Right cardiac atrium (tissue), 5 donors: ENCODE results near the gene TSHZ2. TPM values are rescaled to one million over a fixed set of nuclear protein-coding genes. Genes with fewer than 3 reads are reported as not detected.
A peak's percentile ranks its signal among the peaks of the same experiment; 100 is the strongest.

Source experiments
- ATAC-seq, 2 donors: fragments of 200-7000 bp; cut with Tn5 transposase; one replicate each; pipeline versions ENCODE4 v1.8.0 to v1.9.1; 2020; ENCODE audit warnings: moderate library complexity in 2 of 2, mild to moderate bottlenecking in 1 of 2
- DNase-seq, 3 donors: peaks; one replicate each; pipeline ENCODE4 v3.0.0-alpha.2; 2020
- H3K27ac ChIP-seq: one replicate; pipeline ENCODE4 v1.5.1; 2013; ENCODE audit warnings: mild to moderate bottlenecking, low read length, control low read depth, moderate library complexity
- H3K27me3 ChIP-seq: one replicate; pipeline ENCODE4 v1.6.1; 2013; ENCODE audit not compliant: control insufficient read depth, insufficient read depth
- H3K4me1 ChIP-seq: one replicate; pipeline ENCODE4 v1.6.1; 2013; ENCODE audit warnings: low read length; ENCODE audit not compliant: control insufficient read depth, insufficient read depth
- H3K4me3 ChIP-seq: one replicate; pipeline ENCODE4 v1.5.1; 2013; ENCODE audit warnings: low read length, control low read depth
- H3K9me3 ChIP-seq: one replicate; pipeline ENCODE4 v1.6.1; 2013; ENCODE audit warnings: low read length; ENCODE audit not compliant: control insufficient read depth
- WGBS: extraction: QIAGEN DNeasy Blood & Tissue Kit; methylation state at CpG from one replicate; pipeline ENCODE4 v1.1.7; 2013; 5-methylcytosine and 5-hydroxymethylcytosine counted together
- intact Hi-C, 4 donors: fragments of 100-400 bp; cut with DNase I; formaldehyde crosslinking; loops; one replicate each; pipeline versions ENCODE4 v1.11.0 to v1.14.0; 2022 to 2023
- polyA plus RNA-seq: library from polyadenylated mRNA; stranded (reverse); fragments of 200-250 nt; gene quantifications from one replicate; pipeline ENCODE4 v1.2.3, GENCODE V29; 2013
- total RNA-seq, 4 donors: library from RNA; stranded (reverse); fragmentation: NEBNext Ultra II Directional; extraction: Animal tissue kit (Norgen Biotek cat#: 25700); gene quantifications; one replicate each; pipeline ENCODE4 v1.2.1, GENCODE V29; 2021
- donor health status: healthy with polysubstance abuse.
- donor health status: DM: no; HTN: yes; CAD: no.
- donor health status: DM: no; HTN: no; CAD: no.
- donor health status: DM: no; HTN: yes; CAD: no; lungs with severe emphysema.
- donor health status: DM: yes; HTN: yes; CAD: no.

The TSHZ2 gene
- total and polyA plus RNA-seq, 5 donors: 2.3 to 8.9 (median 6.9) TPM

GRCh38 chr20:53191957-53192356, 219.8 kb downstream of the TSHZ2 start:
- intact Hi-C loops: no loop called here
- ATAC-seq (no peak), DNase-seq (no peak)
- no peak overlapping the region for H3K4me3 ChIP-seq
- 92% methylated on average over 2 of the region's 2 CpGs for WGBS
- H3K9me3 ChIP-seq: no peaks in the 10 kb centered on the region
- no peaks in the 10 kb centered on the region for H3K4me1 ChIP-seq
- H3K27me3 ChIP-seq: no peaks in the 10 kb centered on the region
- H3K27ac ChIP-seq: no peak overlapping the region

- Histone ChIP-seq H3K27ac (no peak overlapping the region), H3K9me3 (no peaks in the 10 kb centered on the region), H3K27me3 (no peaks in the 10 kb centered on the region), H3K4me3 (no peak overlapping the region), H3K4me1 (no peaks in the 10 kb centered on the region)
- DNase-seq (no peak), ATAC-seq (no peak)
- intact Hi-C loops: no loop called here
- 67% methylated on average over 11 of the region's 11 CpGs for WGBS
Observed at GRCh38 chr20:53194306-53195290, 222.4 kb downstream of the TSHZ2 start.

- ATAC-seq: no peak
- intact Hi-C loops: no loop called here
- H3K27me3 ChIP-seq: no peaks in the 10 kb centered on the region
Observed at GRCh38 chr20:53195876-53196610, 223.9 kb downstream of the TSHZ2 start.

GRCh38 chr20:53201588-53201987, 229.4 kb downstream of the TSHZ2 start:
- no peaks in the 10 kb centered on the region for H3K9me3 ChIP-seq
- intact Hi-C loops: loop anchor here in 1 of 4 donors (10.0 kb wide), 1 partner anchor 57 kb away; no protein-coding TSS in a partner anchor
- H3K27ac ChIP-seq: no peak overlapping the region
- DNase-seq: no peak
- no peaks in the 10 kb centered on the region for H3K4me1 ChIP-seq
- no peak for ATAC-seq
- 91% methylated on average over 6 of the region's 6 CpGs for WGBS
- H3K27me3 ChIP-seq: no peaks in the 10 kb centered on the region
- H3K4me3 ChIP-seq: no peak overlapping the region

More at GRCh38 chr20:53195876-53196610, 223.9 kb downstream of the TSHZ2 start:
- no peak overlapping the region for H3K4me3 ChIP-seq
- H3K9me3 ChIP-seq: no peaks in the 10 kb centered on the region
- no peak for DNase-seq
- H3K27ac ChIP-seq: no peak overlapping the region
- WGBS: 57% methylated on average over 16 of the region's 16 CpGs
- H3K4me1 ChIP-seq: no peaks in the 10 kb centered on the region

- H3K27ac ChIP-seq: no peak overlapping the region
- H3K4me3 ChIP-seq: no peak overlapping the region
- no peak for ATAC-seq
- no peaks in the 10 kb centered on the region for H3K9me3 ChIP-seq
- H3K27me3 ChIP-seq: no peaks in the 10 kb centered on the region
- intact Hi-C loops: loop anchor here in 1 of 4 donors (10.0 kb wide), 1 partner anchor 58 kb away; no protein-coding TSS in a partner anchor
- no peaks in the 10 kb centered on the region for H3K4me1 ChIP-seq
- WGBS: 90% methylated on average over 3 of the region's 3 CpGs
- DNase-seq: no peak
Observed at GRCh38 chr20:53202777-53203176, 230.6 kb downstream of the TSHZ2 start.

- Histone ChIP-seq H3K27ac (no peak overlapping the region), H3K4me1 (no peaks in the 10 kb centered on the region), H3K27me3 (no peaks in the 10 kb centered on the region), H3K4me3 (no peak overlapping the region), H3K9me3 (no peaks in the 10 kb centered on the region)
- WGBS: 55% methylated on average over 5 of the region's 5 CpGs
- intact Hi-C loops: loop anchor here in 1 of 4 donors (10.0 kb wide), 1 partner anchor 60 kb away; no protein-coding TSS in a partner anchor
- DNase-seq (peak in 1 of 3 donors; percentile 56), ATAC-seq (no peak)
Observed at GRCh38 chr20:53205046-53205445, 232.9 kb downstream of the TSHZ2 start.

GRCh38 chr20:53208110-53208832, 236.1 kb downstream of the TSHZ2 start:
- no peak for DNase-seq
- ATAC-seq: no peak
- intact Hi-C loops: loop anchor here in 1 of 4 donors (10.0 kb wide), 1 partner anchor 63 kb away; no protein-coding TSS in a partner anchor
- H3K4me3 ChIP-seq: no peak overlapping the region
- no peaks in the 10 kb centered on the region for H3K4me1 ChIP-seq
- no peaks in the 10 kb centered on the region for H3K9me3 ChIP-seq
- no peaks in the 10 kb centered on the region for H3K27me3 ChIP-seq
- 75% methylated on average over 11 of the region's 11 CpGs for WGBS
- H3K27ac ChIP-seq: no peak overlapping the region

- Histone ChIP-seq H3K9me3 (no peaks in the 10 kb centered on the region), H3K27me3 (no peaks in the 10 kb centered on the region), H3K4me1 (no peaks in the 10 kb centered on the region), H3K4me3 (no peak overlapping the region), H3K27ac (no peak overlapping the region)
- DNase-seq (no peak), ATAC-seq (no peak)
- WGBS: 82% methylated on average over 13 of the region's 13 CpGs
- intact Hi-C loops: no loop called here
Observed at GRCh38 chr20:53210041-53210440, 237.9 kb downstream of the TSHZ2 start.

GRCh38 chr20:53210931-53211330, 238.8 kb downstream of the TSHZ2 start:
- no peak overlapping the region for H3K27ac ChIP-seq
- H3K4me1 ChIP-seq: no peaks in the 10 kb centered on the region
- no peaks in the 10 kb centered on the region for H3K27me3 ChIP-seq
- WGBS: 85% methylated on average over 3 of the region's 3 CpGs
- no peak for ATAC-seq
- DNase-seq: no peak
- intact Hi-C loops: no loop called here
- H3K9me3 ChIP-seq: no peaks in the 10 kb centered on the region
- H3K4me3 ChIP-seq: no peak overlapping the region

- Histone ChIP-seq H3K27ac (no peak overlapping the region), H3K4me3 (no peak overlapping the region), H3K9me3 (no peaks in the 10 kb centered on the region), H3K27me3 (no peaks in the 10 kb centered on the region), H3K4me1 (no peaks in the 10 kb centered on the region)
- WGBS: 86% methylated on average over 5 of the region's 5 CpGs
- intact Hi-C loops: no loop called here
- ATAC-seq (no peak), DNase-seq (no peak)
Observed at GRCh38 chr20:53212018-53212417, 239.9 kb downstream of the TSHZ2 start.
